Panc1 (cell line): ENCODE measurements around the gene PTBP3.

Experiments
- POLR2AphosphoS5 ChIP-seq: IDR thresholded peaks from 2 replicates; pipeline ENCODE4 v1.6.1; 2012; ENCODE audit warnings: mild to moderate bottlenecking, low read depth, low read length, moderate library complexity
- TCF7L2 ChIP-seq: IDR thresholded peaks from 2 replicates; pipeline ENCODE4 v1.6.1; 2011; ENCODE audit warnings: mild to moderate bottlenecking, low read depth, low read length, inconsistent platforms
- TF ChIP-seq, protein P1 (sequence below): fragments of 450-650 bp; IDR thresholded peaks from 2 replicates; pipeline ENCODE4 v1.5.1; 2017; ENCODE audit warnings: mild to moderate bottlenecking

DNA sequence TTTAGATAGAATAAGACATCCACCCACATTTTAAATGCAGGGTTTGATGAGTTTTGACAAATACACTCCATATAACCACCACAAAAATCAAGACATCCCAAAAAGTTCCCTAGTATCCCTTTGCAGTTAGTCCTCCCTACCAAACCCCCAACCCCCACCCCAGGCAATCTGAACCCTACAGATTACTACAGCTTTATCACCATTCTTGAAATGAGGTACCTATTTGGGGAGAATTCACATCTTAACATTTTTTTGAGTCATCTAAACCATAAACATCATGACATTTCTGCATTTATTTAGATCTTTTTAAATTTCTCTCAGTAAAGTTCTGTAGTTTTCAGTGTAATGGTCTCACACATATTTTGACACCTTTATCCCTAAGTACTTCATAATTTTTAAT, 53.9 kb downstream of the PTBP3 start:
- TF ChIP-seq, protein P1, sequence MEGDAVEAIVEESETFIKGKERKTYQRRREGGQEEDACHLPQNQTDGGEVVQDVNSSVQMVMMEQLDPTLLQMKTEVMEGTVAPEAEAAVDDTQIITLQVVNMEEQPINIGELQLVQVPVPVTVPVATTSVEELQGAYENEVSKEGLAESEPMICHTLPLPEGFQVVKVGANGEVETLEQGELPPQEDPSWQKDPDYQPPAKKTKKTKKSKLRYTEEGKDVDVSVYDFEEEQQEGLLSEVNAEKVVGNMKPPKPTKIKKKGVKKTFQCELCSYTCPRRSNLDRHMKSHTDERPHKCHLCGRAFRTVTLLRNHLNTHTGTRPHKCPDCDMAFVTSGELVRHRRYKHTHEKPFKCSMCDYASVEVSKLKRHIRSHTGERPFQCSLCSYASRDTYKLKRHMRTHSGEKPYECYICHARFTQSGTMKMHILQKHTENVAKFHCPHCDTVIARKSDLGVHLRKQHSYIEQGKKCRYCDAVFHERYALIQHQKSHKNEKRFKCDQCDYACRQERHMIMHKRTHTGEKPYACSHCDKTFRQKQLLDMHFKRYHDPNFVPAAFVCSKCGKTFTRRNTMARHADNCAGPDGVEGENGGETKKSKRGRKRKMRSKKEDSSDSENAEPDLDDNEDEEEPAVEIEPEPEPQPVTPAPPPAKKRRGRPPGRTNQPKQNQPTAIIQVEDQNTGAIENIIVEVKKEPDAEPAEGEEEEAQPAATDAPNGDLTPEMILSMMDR, result no peak
- no peak for TF ChIP-seq TCF7L2
- no peak for TF ChIP-seq POLR2AphosphoS5
